GM23338 (cell line): ENCODE results near the gene STRN3. TPM values are rescaled to one million over a fixed set of nuclear protein-coding genes. Genes with fewer than 3 reads are reported as not detected.

ENCODE experiments used
- ATAC-seq: fragments of 200-7000 bp; cut with Tn5 transposase; 3 replicates; pipeline ENCODE4 v1.9.1; 2020
- DNase-seq: peaks from one replicate; pipeline ENCODE4 v3.0.0-alpha.2; 2015; ENCODE audit warnings: low spot score
- H2AFZ ChIP-seq: fragments of 200-600 bp; sonication (generic); 2 replicates; pipeline ENCODE4 v1.8.0; 2016; ENCODE audit warnings: antibody characterized with exemption, mild to moderate bottlenecking, moderate library complexity
- H3F3A ChIP-seq: fragments of 200-600 bp; sonication (generic); replicated peaks from 2 replicates; pipeline ENCODE4 v1.8.0; 2017; ENCODE audit warnings: antibody characterized with exemption, mixed run types, low read depth
- H3K27ac ChIP-seq: fragments of 200-600 bp; sonication (generic); 2 replicates; pipeline ENCODE4 v1.6.1; 2016; ENCODE audit warnings: low read depth
- H3K27me3 ChIP-seq: fragments of 200-600 bp; sonication (generic); 2 replicates; pipeline ENCODE4 v1.8.0; 2016; ENCODE audit warnings: mild to moderate bottlenecking, mixed run types, moderate library complexity; ENCODE audit not compliant: insufficient read depth
- H3K36me3 ChIP-seq: fragments of 200-600 bp; sonication (generic); 2 replicates; pipeline ENCODE4 v1.8.0; 2016; ENCODE audit warnings: mild to moderate bottlenecking; ENCODE audit not compliant: insufficient read depth
- H3K4me1 ChIP-seq: fragments of 200-600 bp; sonication (generic); 2 replicates; pipeline ENCODE4 v1.8.0; 2016; ENCODE audit warnings: mild to moderate bottlenecking, moderate library complexity; ENCODE audit not compliant: insufficient read depth
- H3K4me2 ChIP-seq: fragments of 200-600 bp; sonication (generic); 2 replicates; pipeline ENCODE4 v1.7.1; 2017; ENCODE audit warnings: mixed run types
- H3K4me3 ChIP-seq: fragments of 200-600 bp; sonication (generic); 2 replicates; pipeline ENCODE4 v1.6.1; 2016; ENCODE audit warnings: mixed run types
- H3K79me2 ChIP-seq: fragments of 200-600 bp; sonication (generic); replicated peaks from 2 replicates; pipeline ENCODE4 v1.8.0; 2017; ENCODE audit warnings: mild to moderate bottlenecking; ENCODE audit not compliant: insufficient read depth
- H3K9me2 ChIP-seq: fragments of 200-600 bp; sonication (generic); 2 replicates; pipeline ENCODE4 v1.8.0; 2017; ENCODE audit not compliant: insufficient read depth
- H4K20me1 ChIP-seq: fragments of 200-600 bp; sonication (generic); replicated peaks from 2 replicates; pipeline ENCODE4 v1.8.0; 2017; ENCODE audit warnings: mild to moderate bottlenecking; ENCODE audit not compliant: insufficient read depth
- H3K27ac Mint-ChIP-seq: 2 replicates; pipeline ENCODE4 v1.8.0; 2020; ENCODE audit warnings: inconsistent platforms, mild to moderate bottlenecking, moderate library complexity, mixed read lengths
- H3K27me3 Mint-ChIP-seq: 3 replicates; pipeline ENCODE4 v1.8.0; 2022; ENCODE audit warnings: low read depth, mild to moderate bottlenecking, moderate library complexity, mixed read lengths, inconsistent platforms; ENCODE audit not compliant: insufficient read depth, poor library complexity
- H3K36me3 Mint-ChIP-seq: 3 replicates; pipeline ENCODE4 v1.8.0; 2021; ENCODE audit warnings: low read depth, mild to moderate bottlenecking, inconsistent platforms, moderate library complexity, mixed read lengths
- H3K4me1 Mint-ChIP-seq: 3 replicates; pipeline ENCODE4 v1.8.0; 2020; ENCODE audit warnings: mild to moderate bottlenecking, inconsistent platforms, mixed read lengths
- H3K4me3 Mint-ChIP-seq: 3 replicates; pipeline ENCODE4 v1.8.0; 2021; ENCODE audit warnings: moderate library complexity, mild to moderate bottlenecking, inconsistent platforms, mixed read lengths
- H3K9me3 Mint-ChIP-seq: 3 replicates; pipeline ENCODE4 v1.8.0; 2020; ENCODE audit warnings: moderate library complexity, mild to moderate bottlenecking, inconsistent platforms, mixed read lengths
- CREB1 ChIP-seq: fragments of 250-450 bp; sonication (Bioruptor Pico); IDR thresholded peaks from 2 replicates; pipeline ENCODE4 v1.5.0; 2020; ENCODE audit warnings: low read depth, mild to moderate bottlenecking, moderate library complexity
- CTCF ChIP-seq, 2 experiments: fragments of 200-600 bp in 1 of 2; sonication (generic) in 1 of 2; conservative IDR thresholded peaks; 2 replicates each; pipeline versions ENCODE4 v1.5.1 to v1.6.1; 2016 to 2017; ENCODE audit warnings: antibody characterized with exemption in 2 of 2, low read depth in 2 of 2, mild to moderate bottlenecking in 2 of 2, moderate library complexity in 1 of 2
- ETS1 ChIP-seq: IDR thresholded peaks from 2 replicates; pipeline ENCODE4 v1.6.1; 2016; ENCODE audit warnings: antibody characterized with exemption
- EZH2 ChIP-seq: fragments of 200-600 bp; sonication (generic); IDR thresholded peaks from one replicate; pipeline ENCODE4 v1.8.0; 2017; ENCODE audit warnings: antibody characterized with exemption, mild to moderate bottlenecking, low read depth; ENCODE audit not compliant: unreplicated experiment
- JUNB ChIP-seq: IDR thresholded peaks from one replicate; pipeline ENCODE4 v1.6.1; 2016; ENCODE audit warnings: antibody characterized with exemption; ENCODE audit not compliant: unreplicated experiment
- NANOG ChIP-seq: IDR thresholded peaks from 2 replicates; pipeline ENCODE4 v1.6.1; 2016; ENCODE audit warnings: antibody characterized with exemption, borderline replicate concordance
- POLR2AphosphoS5 ChIP-seq: IDR thresholded peaks from 2 replicates; pipeline ENCODE4 v1.6.1; 2016; ENCODE audit warnings: antibody characterized with exemption, low read depth
- STAT1 ChIP-seq: IDR thresholded peaks from one replicate; pipeline ENCODE4 v1.6.1; 2016; ENCODE audit warnings: antibody characterized with exemption; ENCODE audit not compliant: unreplicated experiment
- ZNF114 ChIP-seq: fragments of 250-450 bp; sonication (Bioruptor Pico); IDR thresholded peaks from 2 replicates; pipeline ENCODE4 v1.5.0; 2020; ENCODE audit warnings: mild to moderate bottlenecking, moderate library complexity
- ZNF331 ChIP-seq: fragments of 250-450 bp; sonication (Bioruptor Pico); IDR thresholded peaks from 2 replicates; pipeline ENCODE4 v1.5.0; 2020; ENCODE audit warnings: low read depth, mild to moderate bottlenecking, moderate library complexity
- ZNF462 ChIP-seq: fragments of 250-450 bp; sonication (Bioruptor Pico); IDR thresholded peaks from 2 replicates; pipeline ENCODE4 v1.5.0; 2020; ENCODE audit warnings: mild to moderate bottlenecking, moderate library complexity
- polyA plus RNA-seq: library from polyadenylated mRNA; unstranded; fragments of >200 nt; fragmentation: Nextera tagmentation; extraction: Ambion mirVana; gene quantifications from 2 replicates; pipeline ENCODE4 v1.2.1, GENCODE V29; 2016
- total RNA-seq: library from RNA; depleted of rRNA; stranded (reverse); fragments of >200 nt; shearing (Covaris generic); gene quantifications from 2 replicates; pipeline ENCODE4 v1.2.3, GENCODE V29; 2014
- TF ChIP-seq, protein P1 (sequence below): IDR thresholded peaks from one replicate; pipeline ENCODE4 v1.6.1; 2018; ENCODE audit warnings: antibody characterized with exemption; ENCODE audit not compliant: unreplicated experiment

The STRN3 gene
- total and polyA plus RNA-seq, 2 experiments from 2014 or later, result 35.0 to 40.6 TPM

DNA sequence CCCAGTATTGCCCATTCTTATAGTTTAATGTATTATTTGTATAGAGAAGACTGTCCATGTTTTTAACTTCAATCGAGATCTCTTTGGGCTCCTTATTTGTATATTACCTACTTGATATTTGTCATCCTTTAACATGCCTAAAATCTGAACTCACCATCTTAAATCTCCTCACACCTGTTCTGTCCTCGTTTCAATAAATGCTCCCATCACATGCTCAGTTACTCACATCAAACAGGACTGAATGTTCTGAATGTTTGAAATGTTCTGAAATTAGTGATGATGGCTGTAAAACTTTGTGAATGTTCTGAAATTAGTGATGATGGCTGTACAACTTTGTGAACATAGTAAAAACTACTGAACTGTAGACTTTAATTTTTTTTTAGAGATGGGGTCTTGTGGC is 117.4 kb downstream of the STRN3 start (continued):
- no peak for TF ChIP-seq STAT1
- TF ChIP-seq JUNB, result no peak
- no peak for TF ChIP-seq CTCF (conservative IDR thresholded peaks at IDR 0.05; ENCODE audit: low read depth in 2 of 2)
- TF ChIP-seq ETS1, result no peak
- TF ChIP-seq, protein P1, sequence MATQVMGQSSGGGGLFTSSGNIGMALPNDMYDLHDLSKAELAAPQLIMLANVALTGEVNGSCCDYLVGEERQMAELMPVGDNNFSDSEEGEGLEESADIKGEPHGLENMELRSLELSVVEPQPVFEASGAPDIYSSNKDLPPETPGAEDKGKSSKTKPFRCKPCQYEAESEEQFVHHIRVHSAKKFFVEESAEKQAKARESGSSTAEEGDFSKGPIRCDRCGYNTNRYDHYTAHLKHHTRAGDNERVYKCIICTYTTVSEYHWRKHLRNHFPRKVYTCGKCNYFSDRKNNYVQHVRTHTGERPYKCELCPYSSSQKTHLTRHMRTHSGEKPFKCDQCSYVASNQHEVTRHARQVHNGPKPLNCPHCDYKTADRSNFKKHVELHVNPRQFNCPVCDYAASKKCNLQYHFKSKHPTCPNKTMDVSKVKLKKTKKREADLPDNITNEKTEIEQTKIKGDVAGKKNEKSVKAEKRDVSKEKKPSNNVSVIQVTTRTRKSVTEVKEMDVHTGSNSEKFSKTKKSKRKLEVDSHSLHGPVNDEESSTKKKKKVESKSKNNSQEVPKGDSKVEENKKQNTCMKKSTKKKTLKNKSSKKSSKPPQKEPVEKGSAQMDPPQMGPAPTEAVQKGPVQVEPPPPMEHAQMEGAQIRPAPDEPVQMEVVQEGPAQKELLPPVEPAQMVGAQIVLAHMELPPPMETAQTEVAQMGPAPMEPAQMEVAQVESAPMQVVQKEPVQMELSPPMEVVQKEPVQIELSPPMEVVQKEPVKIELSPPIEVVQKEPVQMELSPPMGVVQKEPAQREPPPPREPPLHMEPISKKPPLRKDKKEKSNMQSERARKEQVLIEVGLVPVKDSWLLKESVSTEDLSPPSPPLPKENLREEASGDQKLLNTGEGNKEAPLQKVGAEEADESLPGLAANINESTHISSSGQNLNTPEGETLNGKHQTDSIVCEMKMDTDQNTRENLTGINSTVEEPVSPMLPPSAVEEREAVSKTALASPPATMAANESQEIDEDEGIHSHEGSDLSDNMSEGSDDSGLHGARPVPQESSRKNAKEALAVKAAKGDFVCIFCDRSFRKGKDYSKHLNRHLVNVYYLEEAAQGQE, result no peak
- no peak for TF ChIP-seq ZNF114 (CRISPR knock-in tag)
- no peak for TF ChIP-seq NANOG

DNA sequence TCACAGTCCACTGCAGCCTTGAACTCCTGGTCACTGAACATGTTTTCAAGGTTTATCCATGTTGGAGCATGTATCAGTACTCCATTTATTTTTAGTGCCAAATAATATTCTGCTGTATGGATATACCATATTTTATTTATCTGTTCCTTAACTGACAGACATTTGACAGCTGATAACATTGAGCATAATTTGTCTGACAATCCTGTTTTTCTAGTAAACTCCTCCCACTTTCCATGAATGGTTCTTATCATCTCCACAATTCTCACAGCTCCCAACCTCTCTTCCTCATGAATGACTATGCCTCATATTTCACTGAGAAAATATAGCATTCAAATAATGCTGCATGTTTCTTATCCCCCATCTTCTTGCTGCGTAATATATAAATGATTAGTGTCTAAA is 118.5 kb downstream of the STRN3 start:
- Histone ChIP-seq H3K27me3 (no peaks in the 10 kb centered on the region), H3K9me2 (no peaks in the 10 kb centered on the region), H3K4me2 (no peak overlapping the region), H3K79me2 (no peaks in the 10 kb centered on the region), H3F3A (no peaks in the 10 kb centered on the region), H3K27ac (no peak overlapping the region), H3K4me3 (no peak overlapping the region), H3K4me1 (no peaks in the 10 kb centered on the region), H4K20me1 (no peaks in the 10 kb centered on the region), H2AFZ (no peak overlapping the region), H3K36me3 (peaks cover 9% of the 10 kb centered on the region)
- H3K36me3 Mint-ChIP-seq, result peaks cover 30% of the 10 kb centered on the region
- H3K27ac Mint-ChIP-seq, result no peak overlapping the region
- no peak for DNase-seq
- H3K4me3 Mint-ChIP-seq, result no peak overlapping the region
- no peaks in the 10 kb centered on the region for H3K4me1 Mint-ChIP-seq
- no peaks in the 10 kb centered on the region for H3K27me3 Mint-ChIP-seq
- ATAC-seq, result no peak
- no peaks in the 10 kb centered on the region for H3K9me3 Mint-ChIP-seq
- TF ChIP-seq EZH2 (no peak), NANOG (no peak), ETS1 (no peak), POLR2AphosphoS5 (no peak), ZNF462 (CRISPR knock-in tag) (no peak), ZNF331 (CRISPR knock-in tag) (no peak), STAT1 (no peak), CREB1 (CRISPR knock-in tag) (no peak), ZNF114 (CRISPR knock-in tag) (no peak)
